ENCODE results near the gene CNTRL.
A peak's percentile ranks its signal among the peaks of the same experiment; 100 is the strongest.

The CNTRL gene

GRCh38 chr9:121200356-121200755 is 125.6 kb downstream of the CNTRL start:
- peak overlapping the region; percentile 83 for H3K27ac Mint-ChIP-seq
- peaks cover 35% of the 10 kb centered on the region for H3K4me1 Mint-ChIP-seq
- H3K4me3 Mint-ChIP-seq: peak overlapping the region; percentile 84
- no peaks in the 10 kb centered on the region for H3K27me3 Mint-ChIP-seq
- H3K36me3 Mint-ChIP-seq: no peaks in the 10 kb centered on the region
- H3K9me3 Mint-ChIP-seq: no peaks in the 10 kb centered on the region
- DNase-seq (ENCODE audit: low spot score in 2 of 2) (no peak), ATAC-seq (ENCODE audit: low read depth) (no peak)

DNA sequence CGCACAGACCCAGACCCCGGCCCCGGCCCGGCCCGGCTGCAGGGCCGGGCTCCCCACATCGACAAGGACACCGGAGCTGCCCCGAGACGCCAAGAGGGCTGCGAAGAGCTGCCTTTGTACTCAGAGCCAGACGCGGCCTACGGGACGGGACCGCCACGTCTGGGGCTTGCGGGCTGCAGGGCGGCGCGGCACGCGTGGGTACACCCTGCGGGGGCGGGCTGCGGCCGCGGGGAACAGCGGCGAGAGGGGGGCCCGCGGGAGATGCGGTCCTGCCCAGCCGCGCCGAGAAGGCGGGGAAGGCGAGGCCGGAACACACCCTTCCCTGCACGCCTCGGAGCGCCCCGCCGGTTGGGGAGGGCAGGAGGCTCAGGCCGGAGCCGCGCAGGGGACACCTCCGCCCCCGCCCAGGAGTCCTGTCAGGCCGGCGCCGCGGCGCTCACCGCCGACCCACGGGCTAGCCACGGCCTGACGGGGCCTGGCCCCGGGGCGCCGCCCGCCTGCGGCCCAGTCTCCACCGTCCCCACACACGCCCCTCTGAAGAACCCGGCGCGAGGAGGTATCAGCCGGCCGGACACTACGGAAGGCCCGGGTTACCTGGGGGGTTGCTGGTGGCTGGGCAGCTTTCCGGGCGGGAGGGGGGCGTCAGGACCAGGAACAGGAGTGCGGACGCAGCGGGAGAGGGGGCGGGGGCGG is 126.4 kb downstream of the CNTRL start:
- no peaks in the 10 kb centered on the region for H3K9me3 Mint-ChIP-seq
- H3K27me3 Mint-ChIP-seq: no peaks in the 10 kb centered on the region
- H3K4me1 Mint-ChIP-seq: peaks cover 32% of the 10 kb centered on the region
- ATAC-seq (ENCODE audit: low read depth) (peak; percentile 8), DNase-seq (ENCODE audit: low spot score in 2 of 2) (peak in 1 of 2 donors; percentile 9)
- H3K4me3 Mint-ChIP-seq: peak overlapping the region; percentile 84
- H3K36me3 Mint-ChIP-seq: no peaks in the 10 kb centered on the region
- peak overlapping the region; percentile 83 for H3K27ac Mint-ChIP-seq

- peak within 1 kb of the TSS; percentile 83 for H3K27ac Mint-ChIP-seq
- H3K4me1 Mint-ChIP-seq: peaks cover 26% of the 10 kb centered on the region
- H3K27me3 Mint-ChIP-seq: no peaks in the 10 kb centered on the region
- no peaks in the 10 kb centered on the region for H3K36me3 Mint-ChIP-seq
- no peaks in the 10 kb centered on the region for H3K9me3 Mint-ChIP-seq
- DNase-seq (ENCODE audit: low spot score in 2 of 2) (peak; percentile 99 to 100), ATAC-seq (ENCODE audit: low read depth) (peak; percentile 87)
- H3K4me3 Mint-ChIP-seq: peak within 1 kb of the TSS; percentile 84
These were observed 127.2 kb downstream of the CNTRL start, which contains the start of gene RAB14 for GRCh38 chr9:121201738-121202533. Gene RAB14, minus strand, starts transcription at chr9:121201869. Its CDS starts 8,457 bp downstream, at chr9:121193412.

- no peak overlapping the region for H3K27ac Mint-ChIP-seq
These were observed 129.4 kb downstream of the CNTRL start for GRCh38 chr9:121204121-121204520.

DNA sequence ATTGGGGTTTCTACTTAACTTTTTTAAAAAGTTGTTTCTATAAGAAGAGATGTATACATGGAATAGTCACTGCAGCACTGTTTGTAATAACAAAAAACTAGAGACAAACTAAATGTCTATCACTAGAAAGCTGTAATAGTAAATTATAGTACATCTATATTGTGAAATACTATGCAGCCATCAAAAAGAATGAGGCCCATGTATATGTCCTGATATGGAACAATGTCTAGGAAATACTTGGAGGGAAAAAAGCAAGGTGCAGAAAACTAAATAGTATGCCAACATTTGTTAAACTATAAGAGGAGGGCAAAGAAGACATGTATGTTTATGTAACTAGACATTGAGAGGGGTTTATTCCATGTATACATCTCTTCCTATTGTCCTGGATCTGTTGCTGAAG is 129.9 kb downstream of the CNTRL start:
- Mint-ChIP-seq H3K36me3 (no peaks in the 10 kb centered on the region), H3K27ac (no peak overlapping the region), H3K9me3 (no peaks in the 10 kb centered on the region), H3K4me1 (peaks cover 30% of the 10 kb centered on the region), H3K4me3 (no peak overlapping the region), H3K27me3 (no peaks in the 10 kb centered on the region)
- DNase-seq (ENCODE audit: low spot score in 2 of 2) (no peak), ATAC-seq (ENCODE audit: low read depth) (no peak)

More at GRCh38 chr9:121204121-121204520, 129.4 kb downstream of the CNTRL start:
- H3K9me3 Mint-ChIP-seq: no peaks in the 10 kb centered on the region
- H3K4me1 Mint-ChIP-seq: peaks cover 33% of the 10 kb centered on the region
- no peaks in the 10 kb centered on the region for H3K27me3 Mint-ChIP-seq
- ATAC-seq (ENCODE audit: low read depth) (no peak), DNase-seq (ENCODE audit: low spot score in 2 of 2) (no peak)
- no peaks in the 10 kb centered on the region for H3K36me3 Mint-ChIP-seq
- H3K4me3 Mint-ChIP-seq: no peak overlapping the region

GRCh38 chr9:121206516-121207370 is 132.0 kb downstream of the CNTRL start:
- Mint-ChIP-seq H3K36me3 (peaks cover 9% of the 10 kb centered on the region), H3K27ac (peak overlapping the region; percentile 84), H3K27me3 (no peaks in the 10 kb centered on the region), H3K4me3 (peak overlapping the region; percentile 77), H3K4me1 (peaks cover 22% of the 10 kb centered on the region), H3K9me3 (no peaks in the 10 kb centered on the region)
- no peak for ATAC-seq (ENCODE audit: low read depth)
- no peak for DNase-seq (ENCODE audit: low spot score in 2 of 2)

DNA sequence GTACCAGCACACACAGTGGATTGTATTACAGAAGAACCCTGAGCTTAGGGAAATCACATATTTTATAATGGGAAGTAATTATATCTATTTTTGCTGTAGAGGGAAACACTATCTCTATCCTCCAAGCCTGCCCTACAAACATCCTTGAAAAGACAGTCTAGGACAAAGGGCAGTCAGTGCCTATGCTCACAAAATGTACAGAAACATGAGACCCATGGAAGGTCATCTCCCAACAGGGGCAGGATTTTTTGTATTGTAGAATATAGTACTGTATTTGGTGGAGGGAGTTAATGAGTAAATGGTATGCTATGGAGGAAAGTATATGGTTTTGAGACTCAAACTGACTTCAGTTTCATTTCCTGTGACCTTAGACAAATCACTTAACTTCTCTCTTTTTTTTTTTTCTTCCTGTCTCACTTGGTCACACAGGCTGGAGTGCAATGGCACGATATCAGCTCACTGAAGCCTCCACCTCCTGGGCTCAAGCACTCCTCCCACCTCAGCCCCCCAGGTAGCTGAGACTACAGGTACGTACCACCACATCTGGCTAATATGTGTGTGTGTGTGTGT is 132.7 kb downstream of the CNTRL start:
- peaks cover 11% of the 10 kb centered on the region for H3K36me3 Mint-ChIP-seq

GRCh38 chr9:121210536-121210935 is 135.8 kb downstream of the CNTRL start:
- DNase-seq (ENCODE audit: low spot score in 2 of 2) (no peak), ATAC-seq (ENCODE audit: low read depth) (no peak)
- Mint-ChIP-seq H3K9me3 (no peaks in the 10 kb centered on the region), H3K36me3 (peaks cover 14% of the 10 kb centered on the region), H3K27ac (peak overlapping the region; percentile 10), H3K4me1 (peaks cover 22% of the 10 kb centered on the region), H3K27me3 (no peaks in the 10 kb centered on the region), H3K4me3 (no peak overlapping the region)

More for the DNA sequence above, 132.7 kb downstream of the CNTRL start:
- ATAC-seq (ENCODE audit: low read depth): peak; percentile 98
- H3K4me1 Mint-ChIP-seq: peaks cover 20% of the 10 kb centered on the region
- no peaks in the 10 kb centered on the region for H3K27me3 Mint-ChIP-seq
- H3K9me3 Mint-ChIP-seq: no peaks in the 10 kb centered on the region
- H3K4me3 Mint-ChIP-seq: peak overlapping the region; percentile 77
- H3K27ac Mint-ChIP-seq: peak overlapping the region; percentile 84
- DNase-seq (ENCODE audit: low spot score in 2 of 2): peak in 1 of 2 donors; percentile 31

DNA sequence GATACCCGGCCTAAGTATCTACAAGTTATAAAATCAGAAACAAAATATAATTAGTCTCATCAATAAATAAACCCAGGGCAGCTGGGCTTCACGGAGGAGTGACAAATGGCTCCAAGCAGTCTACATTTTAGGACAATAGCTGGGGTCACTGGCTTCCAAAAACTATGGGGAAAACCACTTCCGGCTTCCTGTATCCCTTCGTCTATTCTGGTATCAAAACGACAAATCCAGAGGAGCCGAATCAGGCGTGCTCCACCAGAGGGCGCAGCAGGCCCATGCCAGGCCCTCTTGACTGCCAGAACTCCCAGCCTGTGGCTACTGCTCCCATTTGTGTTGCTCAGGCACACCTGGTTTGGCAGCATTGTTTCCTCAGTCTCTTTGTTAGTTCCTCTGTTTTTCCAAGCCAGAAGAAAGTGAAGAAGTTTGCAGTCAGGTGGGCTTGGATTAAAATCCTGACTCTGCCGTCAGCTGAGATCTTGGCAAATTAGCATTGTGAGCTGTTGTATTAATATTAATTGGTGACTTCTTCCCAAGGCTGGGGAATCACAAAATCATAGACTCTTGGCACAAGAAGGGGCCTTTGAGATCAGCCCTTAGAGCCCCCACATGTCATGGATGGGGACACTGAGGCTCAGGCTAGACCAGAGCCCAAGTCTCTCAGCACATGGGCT is 138.5 kb downstream of the CNTRL start:
- no peaks in the 10 kb centered on the region for H3K27me3 Mint-ChIP-seq
- ATAC-seq (ENCODE audit: low read depth): peak; percentile 68
- DNase-seq (ENCODE audit: low spot score in 2 of 2): peak; percentile 59 to 63
- peaks cover 24% of the 10 kb centered on the region for H3K36me3 Mint-ChIP-seq
- H3K9me3 Mint-ChIP-seq: no peaks in the 10 kb centered on the region
- no peak overlapping the region for H3K27ac Mint-ChIP-seq
- no peak overlapping the region for H3K4me3 Mint-ChIP-seq
- H3K4me1 Mint-ChIP-seq: peaks cover 14% of the 10 kb centered on the region

- Mint-ChIP-seq H3K4me3 (no peak overlapping the region), H3K4me1 (peaks cover 9% of the 10 kb centered on the region), H3K27me3 (no peaks in the 10 kb centered on the region), H3K36me3 (peaks cover 24% of the 10 kb centered on the region), H3K9me3 (no peaks in the 10 kb centered on the region), H3K27ac (peak overlapping the region; percentile 0)
- DNase-seq (ENCODE audit: low spot score in 2 of 2) (no peak), ATAC-seq (ENCODE audit: low read depth) (no peak)
These were observed 139.2 kb downstream of the CNTRL start for GRCh38 chr9:121214005-121214404.

DNA sequence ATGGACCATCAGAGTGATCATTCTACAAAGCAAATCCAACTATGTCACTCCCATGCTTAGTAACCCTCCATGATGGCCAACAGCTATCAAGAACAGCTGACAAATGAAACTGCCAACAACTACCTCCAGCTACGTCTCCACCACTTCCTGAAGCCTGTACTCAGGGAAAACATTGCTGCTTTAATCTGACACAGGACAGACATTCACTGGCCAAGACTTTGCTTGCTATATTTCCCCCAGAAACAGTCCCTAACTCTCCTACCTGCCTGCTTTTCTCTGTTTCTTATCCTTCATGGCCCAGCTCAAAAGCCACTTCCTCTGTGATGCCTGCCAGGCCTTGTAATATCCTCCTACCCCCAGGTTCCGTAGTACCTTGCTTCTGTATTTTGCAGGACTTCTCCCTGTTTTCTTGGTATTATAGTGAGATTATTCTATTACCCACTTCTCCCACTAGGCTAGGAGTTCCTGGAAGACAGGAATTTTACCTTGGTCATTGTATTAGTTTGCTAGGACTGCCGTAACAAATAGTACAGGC is 141.6 kb downstream of the CNTRL start:
- Mint-ChIP-seq H3K36me3 (peaks cover 24% of the 10 kb centered on the region), H3K4me3 (no peak overlapping the region), H3K4me1 (peaks cover 9% of the 10 kb centered on the region), H3K27ac (no peak overlapping the region), H3K27me3 (no peaks in the 10 kb centered on the region), H3K9me3 (no peaks in the 10 kb centered on the region)
- no peak for DNase-seq (ENCODE audit: low spot score in 2 of 2)
- no peak for ATAC-seq (ENCODE audit: low read depth)

GRCh38 chr9:121217609-121218292 is 143.0 kb downstream of the CNTRL start:
- ATAC-seq (ENCODE audit: low read depth) (no peak), DNase-seq (ENCODE audit: low spot score in 2 of 2) (no peak)
- Mint-ChIP-seq H3K27ac (no peak overlapping the region), H3K4me1 (peaks cover 9% of the 10 kb centered on the region), H3K4me3 (no peak overlapping the region), H3K36me3 (peaks cover 21% of the 10 kb centered on the region), H3K9me3 (no peaks in the 10 kb centered on the region), H3K27me3 (no peaks in the 10 kb centered on the region)

Measured in memory B cell (primary cell).